Endothelial cell of umbilical vein (primary cell): ENCODE data around the gene NOP10. TPM values are rescaled to one million over a fixed set of nuclear protein-coding genes. Genes with fewer than 3 reads are reported as not detected.

Experiments
- BruUV-seq: library from RNA; stranded (reverse); fragments of 400-500 nt; replicated peaks from 2 replicates; lab custom pipeline; 2021; lab: Mats Ljungman, UMichigan
- CTCF ChIA-PET: fragments of 300-600, 350-600 bp; sonication (Branson Sonifier 250); formaldehyde crosslinking; loops from one replicate; lab custom pipeline; 2021; ENCODE audit warnings: antibody characterized with exemption, inconsistent platforms; lab: Charles Lee
- POLR2A ChIA-PET: fragments of 300-600, 350-600 bp; sonication (Branson Sonifier 250); formaldehyde crosslinking; loops from one replicate; lab custom pipeline; 2021; ENCODE audit warnings: antibody characterized with exemption, inconsistent platforms; lab: Charles Lee
- DNase-seq: peaks from one replicate; pipeline ENCODE4 v3.0.0-alpha.2; 2011; ENCODE audit warnings: low read depth, low spot score
- FAIRE-seq: peaks from 2 replicates; lab custom pipeline; 2011; peaks lifted over from hg19 to GRCh38; lab: Jason Lieb, UNC
- H2AFZ ChIP-seq: 2 replicates; pipeline ENCODE4 v1.6.0; 2012; ENCODE audit warnings: low read depth, low read length, control low read depth, inconsistent platforms
- H3K27ac ChIP-seq: 2 replicates; pipeline ENCODE4 v1.5.1; 2011; ENCODE audit warnings: low read depth, mild to moderate bottlenecking, control low read depth, low read length, moderate library complexity; ENCODE audit not compliant: insufficient read depth
- H3K27me3 ChIP-seq, 2 experiments: 2 replicates each; pipeline versions ENCODE4 v1.6.0 to v1.6.1; 2011; ENCODE audit warnings: low read length in 2 of 2, mixed read lengths in 1 of 2; ENCODE audit not compliant: control insufficient read depth in 2 of 2, insufficient read depth in 2 of 2
- H3K36me3 ChIP-seq, 2 experiments: 2 replicates in 1 of 2; 3 replicates in 1 of 2; pipeline ENCODE4 v1.5.1; 2011; ENCODE audit warnings: low read length in 2 of 2, mild to moderate bottlenecking in 1 of 2, moderate library complexity in 1 of 2; ENCODE audit not compliant: control insufficient read depth in 2 of 2, insufficient read depth in 2 of 2; ENCODE audit errors: extremely low read depth in 1 of 2
- H3K4me1 ChIP-seq: 3 replicates; pipeline ENCODE4 v1.5.1; 2011; ENCODE audit warnings: mild to moderate bottlenecking, low read length; ENCODE audit not compliant: control insufficient read depth, insufficient read depth; ENCODE audit errors: extremely low read depth
- H3K4me2 ChIP-seq: 2 replicates; pipeline ENCODE4 v1.6.1; 2011; ENCODE audit warnings: low read length, control low read depth, mixed read lengths; ENCODE audit not compliant: insufficient read depth
- H3K4me3 ChIP-seq, 3 experiments: fragments of 200-600 bp in 1 of 3; sonication (generic), shearing (Covaris generic) in 1 of 3; replicated peaks in 1 of 3; 2 replicates each; pipeline ENCODE4 v1.5.1; 2011 to 2016; ENCODE audit warnings: control low read depth in 3 of 3, low read length in 3 of 3, mild to moderate bottlenecking in 2 of 3, inconsistent platforms in 1 of 3, low read depth in 1 of 3, moderate library complexity in 1 of 3; ENCODE audit not compliant: insufficient read depth in 1 of 3
- H3K79me2 ChIP-seq: 2 replicates; pipeline ENCODE4 v1.6.0; 2012; ENCODE audit warnings: low read length, inconsistent platforms; ENCODE audit not compliant: control insufficient read depth, insufficient read depth
- H3K9ac ChIP-seq: replicated peaks from 2 replicates; pipeline ENCODE3; 2011; ENCODE audit warnings: low read length, control low read depth; ENCODE audit not compliant: insufficient read depth; ENCODE audit errors: extremely low read depth
- H3K9me1 ChIP-seq: replicated peaks from 3 replicates; pipeline ENCODE4 v1.6.0; 2011; ENCODE audit warnings: mild to moderate bottlenecking, low read length; ENCODE audit not compliant: control insufficient read depth, insufficient read depth; ENCODE audit errors: extremely low read depth
- H3K9me3 ChIP-seq: replicated peaks from 2 replicates; pipeline ENCODE4 v1.5.1; 2012; ENCODE audit warnings: low read length, inconsistent platforms; ENCODE audit not compliant: control insufficient read depth, insufficient read depth
- H4K20me1 ChIP-seq: replicated peaks from 2 replicates; pipeline ENCODE3; 2011; ENCODE audit warnings: mild to moderate bottlenecking, low read length; ENCODE audit not compliant: control insufficient read depth, insufficient read depth; ENCODE audit errors: extremely low read depth
- EZH2 ChIP-seq: IDR thresholded peaks from 2 replicates; pipeline ENCODE4 v1.6.1; 2012; ENCODE audit warnings: borderline replicate concordance, low read depth, mild to moderate bottlenecking, moderate library complexity, low read length, inconsistent platforms; ENCODE audit not compliant: severe bottlenecking
- GATA2 ChIP-seq: IDR thresholded peaks from 2 replicates; pipeline ENCODE4 v1.7.0; 2011; ENCODE audit warnings: low read depth, mild to moderate bottlenecking, moderate library complexity, mixed read lengths, low read length; ENCODE audit not compliant: insufficient read length, insufficient read depth
- MYC ChIP-seq: IDR thresholded peaks from one replicate; pipeline ENCODE4 v1.6.1; 2011; ENCODE audit warnings: mild to moderate bottlenecking, low read depth, low read length
- POLR2A ChIP-seq: IDR thresholded peaks from 2 replicates; pipeline ENCODE4 v1.6.1; 2012; ENCODE audit warnings: low read depth, mild to moderate bottlenecking, control low read depth, low read length
- dilution Hi-C: fragments of 300-500 bp; cut with MboI; formaldehyde crosslinking; loops from one replicate; pipeline ENCODE4 v1.15.0; 2019; ENCODE audit warnings: low sequenced_read_pairs; ENCODE audit not compliant: extremely low pct_ligation_motif_present
- intact Hi-C: fragments of 100-400 bp; cut with micrococcal nuclease; formaldehyde crosslinking; loops from one replicate; pipeline ENCODE4 v1.10.0; 2022
- polyA plus RNA-seq, 4 experiments: library from polyadenylated mRNA; depleted of rRNA in 3 of 4; stranded (reverse) in 3 of 4; unstranded in 1 of 4; fragments of >200 nt; gene quantifications; 2 replicates each; pipeline versions ENCODE4 v1.2.1 to v1.2.3, GENCODE V29; 2011 to 2012; ENCODE audit warnings: missing spikeins in 1 of 4
- total RNA-seq: library from RNA; stranded (reverse); gene quantifications from 2 replicates; pipeline ENCODE4 v1.2.3, GENCODE V29; 2021
- TF ChIP-seq, protein P1 (sequence below), 2 donors: IDR thresholded peaks; 1 replicate in 1 of 2; 2 replicates in 1 of 2; pipeline ENCODE4 v1.5.1; 2011; ENCODE audit warnings: low read length in 2 of 2, mild to moderate bottlenecking in 2 of 2, moderate library complexity in 2 of 2, control low read depth in 1 of 2, inconsistent platforms in 1 of 2, low read depth in 1 of 2; ENCODE audit not compliant: insufficient read depth in 1 of 2; ENCODE audit errors: extremely low read depth in 1 of 2

The NOP10 gene
- total and polyA plus RNA-seq, 2 donors (not counting 3 experiments of a cell fraction or from before 2014, with no cell fraction given) = 225 to 710 TPM

DNA sequence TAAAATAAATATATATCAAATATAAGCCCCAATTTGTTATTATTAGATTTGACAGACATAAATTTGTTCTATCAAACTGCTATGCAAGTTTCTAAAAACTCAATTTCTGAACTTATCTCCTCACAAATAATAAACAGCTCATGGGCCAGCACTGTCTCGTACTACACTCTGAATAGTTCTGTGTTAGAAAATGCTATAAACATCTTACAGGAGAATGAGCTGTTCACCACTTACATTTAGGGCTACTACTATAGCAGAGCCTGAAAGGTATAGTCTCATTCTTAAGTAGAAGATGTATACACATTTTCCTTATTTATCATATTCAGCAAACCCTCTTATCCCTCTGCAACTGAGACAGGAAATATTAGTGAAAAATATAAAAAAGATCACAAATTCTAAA, 18.0 kb downstream of the NOP10 start:
- CTCF ChIA-PET = no interaction called here
- no peak overlapping the region for H3K9ac ChIP-seq
- H3K27ac ChIP-seq = no peak overlapping the region
- no peak for FAIRE-seq
- no peaks in the 10 kb centered on the region for H3K9me3 ChIP-seq
- TF ChIP-seq GATA2 = no peak
- no peak for TF ChIP-seq MYC
- no peak for TF ChIP-seq EZH2
- BruUV-seq = no TSS peak
- H3K4me1 ChIP-seq = no peaks in the 10 kb centered on the region
- no peak overlapping the region for H3K4me2 ChIP-seq
- H4K20me1 ChIP-seq = no peaks in the 10 kb centered on the region
- intact Hi-C loops = no loop called here
- H3K27me3 ChIP-seq = no peaks in the 10 kb centered on the region
- H3K9me1 ChIP-seq = no peaks in the 10 kb centered on the region
- POLR2A ChIA-PET = no interaction called here
- no peaks in the 10 kb centered on the region for H3K79me2 ChIP-seq
- dilution Hi-C loops = no loop called here
- no peak overlapping the region for H2AFZ ChIP-seq
- no peaks in the 10 kb centered on the region for H3K36me3 ChIP-seq
- no peak for DNase-seq
- no peak overlapping the region for H3K4me3 ChIP-seq

DNA sequence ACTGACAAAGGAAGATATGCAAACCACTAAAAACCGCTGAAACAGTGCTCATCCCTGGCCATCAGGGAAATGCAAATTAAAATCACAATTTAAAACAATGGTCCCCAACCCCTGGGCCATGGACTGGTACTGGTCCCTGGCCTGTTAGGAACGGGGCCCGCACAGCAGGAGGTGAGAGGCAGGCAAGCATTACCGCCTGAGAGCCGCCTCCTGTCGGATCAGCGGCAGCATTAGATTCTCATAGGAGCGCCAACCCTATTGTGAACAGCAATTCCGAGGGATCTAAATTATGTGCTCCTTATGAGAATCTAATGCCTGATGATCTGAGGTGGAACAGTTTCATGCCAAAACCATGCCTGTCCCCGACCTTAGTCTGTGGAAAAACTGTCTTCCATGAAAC, 19.7 kb downstream of the NOP10 start:
- no peaks in the 10 kb centered on the region for H3K36me3 ChIP-seq
- peaks cover 7% of the 10 kb centered on the region for H3K4me1 ChIP-seq
- BruUV-seq = no TSS peak
- H3K9me1 ChIP-seq = no peaks in the 10 kb centered on the region
- H3K79me2 ChIP-seq = no peaks in the 10 kb centered on the region
- no peaks in the 10 kb centered on the region for H3K27me3 ChIP-seq
- CTCF ChIA-PET = no interaction called here
- H3K27ac ChIP-seq = no peak overlapping the region
- no peaks in the 10 kb centered on the region for H4K20me1 ChIP-seq
- intact Hi-C loops = no loop called here
- H3K9ac ChIP-seq = no peak overlapping the region
- no peak for DNase-seq
- FAIRE-seq = no peak
- no peak overlapping the region for H2AFZ ChIP-seq
- TF ChIP-seq, protein P1, sequence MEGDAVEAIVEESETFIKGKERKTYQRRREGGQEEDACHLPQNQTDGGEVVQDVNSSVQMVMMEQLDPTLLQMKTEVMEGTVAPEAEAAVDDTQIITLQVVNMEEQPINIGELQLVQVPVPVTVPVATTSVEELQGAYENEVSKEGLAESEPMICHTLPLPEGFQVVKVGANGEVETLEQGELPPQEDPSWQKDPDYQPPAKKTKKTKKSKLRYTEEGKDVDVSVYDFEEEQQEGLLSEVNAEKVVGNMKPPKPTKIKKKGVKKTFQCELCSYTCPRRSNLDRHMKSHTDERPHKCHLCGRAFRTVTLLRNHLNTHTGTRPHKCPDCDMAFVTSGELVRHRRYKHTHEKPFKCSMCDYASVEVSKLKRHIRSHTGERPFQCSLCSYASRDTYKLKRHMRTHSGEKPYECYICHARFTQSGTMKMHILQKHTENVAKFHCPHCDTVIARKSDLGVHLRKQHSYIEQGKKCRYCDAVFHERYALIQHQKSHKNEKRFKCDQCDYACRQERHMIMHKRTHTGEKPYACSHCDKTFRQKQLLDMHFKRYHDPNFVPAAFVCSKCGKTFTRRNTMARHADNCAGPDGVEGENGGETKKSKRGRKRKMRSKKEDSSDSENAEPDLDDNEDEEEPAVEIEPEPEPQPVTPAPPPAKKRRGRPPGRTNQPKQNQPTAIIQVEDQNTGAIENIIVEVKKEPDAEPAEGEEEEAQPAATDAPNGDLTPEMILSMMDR (IDR thresholded peaks at IDR 0.05; ENCODE audit: extremely low read depth in 1 of 2, insufficient read depth in 1 of 2, low read depth in 1 of 2, low read length in 2 of 2) = no peak
- TF ChIP-seq GATA2 = no peak
- TF ChIP-seq POLR2A = no peak
- no peak overlapping the region for H3K4me3 ChIP-seq
- POLR2A ChIA-PET = no interaction called here
- H3K9me3 ChIP-seq = no peaks in the 10 kb centered on the region
- dilution Hi-C loops = no loop called here
- no peak overlapping the region for H3K4me2 ChIP-seq
